Fibroblast of mammary gland (primary cell): Measurements from ENCODE around the gene IMPA2.
A peak's percentile ranks its signal among the peaks of the same experiment; 100 is the strongest.

Experiments
- DNase-seq: peaks from one replicate; pipeline ENCODE4 v3.0.0-alpha.2; 2010; ENCODE audit warnings: low read depth
- H3K4me3 ChIP-seq: 2 replicates; pipeline ENCODE4 v1.5.1; 2011; ENCODE audit warnings: low read depth, mild to moderate bottlenecking, low read length, moderate library complexity; ENCODE audit not compliant: control insufficient read depth
- CTCF ChIP-seq: conservative IDR thresholded peaks from 2 replicates; pipeline ENCODE4 v1.5.1; 2011; ENCODE audit warnings: low read depth, low read length, inconsistent platforms; ENCODE audit not compliant: control insufficient read depth, insufficient read depth

Gene IMPA2

GRCh38 chr18:11989966-11990380 lies 8.7 kb downstream of the IMPA2 start:
- no peak for TF ChIP-seq CTCF

GRCh38 chr18:11990539-11990938 lies 9.2 kb downstream of the IMPA2 start:
- DNase-seq, result no peak
- no peak for TF ChIP-seq CTCF
- H3K4me3 ChIP-seq, result no peak overlapping the region

More at GRCh38 chr18:11989966-11990380, 8.7 kb downstream of the IMPA2 start:
- DNase-seq, result no peak
- no peak overlapping the region for H3K4me3 ChIP-seq

GRCh38 chr18:11991021-11991795 lies 9.9 kb downstream of the IMPA2 start:
- H3K4me3 ChIP-seq, result no peak overlapping the region
- no peak for TF ChIP-seq CTCF
- no peak for DNase-seq

GRCh38 chr18:11992096-11992790 lies 10.9 kb downstream of the IMPA2 start:
- no peak for TF ChIP-seq CTCF
- no peak for DNase-seq
- H3K4me3 ChIP-seq, result no peak overlapping the region

GRCh38 chr18:11993264-11993916 lies 12.1 kb downstream of the IMPA2 start:
- TF ChIP-seq CTCF, result no peak
- H3K4me3 ChIP-seq, result no peak overlapping the region
- no peak for DNase-seq

DNA sequence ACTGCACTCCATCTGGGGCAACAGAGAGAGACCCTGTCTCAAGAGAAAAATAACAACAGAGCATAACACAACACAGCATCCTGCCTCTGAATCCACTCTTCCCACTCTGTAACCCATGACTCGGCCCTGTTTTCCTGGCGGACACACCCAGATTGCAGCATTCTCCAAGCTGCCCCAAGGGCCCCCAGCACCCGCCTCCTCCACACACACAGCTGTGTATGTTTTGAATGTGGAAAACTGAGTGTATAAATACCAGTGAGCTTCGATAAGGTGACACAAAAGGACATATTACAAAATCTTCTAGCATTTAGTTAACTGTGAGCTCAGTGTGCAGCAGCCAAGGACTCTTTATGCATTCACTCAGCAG lies 13.0 kb downstream of the IMPA2 start:
- H3K4me3 ChIP-seq, result no peak overlapping the region
- DNase-seq, result peak; percentile 90
- TF ChIP-seq CTCF, result no peak
